LNCaP clone FGC (cell line): Measurements from ENCODE around the gene CDKAL1.

Source experiments
- DNase-seq: peaks from one replicate; pipeline ENCODE4 v3.0.0-alpha.2; 2011; ENCODE audit warnings: low read depth
- H3K4me3 ChIP-seq: 2 replicates; pipeline ENCODE4 v1.5.1; 2011; ENCODE audit warnings: mild to moderate bottlenecking, low read depth, low read length, control low read depth
- TF ChIP-seq, protein P1 (sequence below): IDR thresholded peaks from 2 replicates; pipeline ENCODE4 v1.5.1; 2012; ENCODE audit warnings: mild to moderate bottlenecking; ENCODE audit not compliant: control insufficient read depth, insufficient read depth; ENCODE audit errors: extremely low read depth

Gene CDKAL1

DNA sequence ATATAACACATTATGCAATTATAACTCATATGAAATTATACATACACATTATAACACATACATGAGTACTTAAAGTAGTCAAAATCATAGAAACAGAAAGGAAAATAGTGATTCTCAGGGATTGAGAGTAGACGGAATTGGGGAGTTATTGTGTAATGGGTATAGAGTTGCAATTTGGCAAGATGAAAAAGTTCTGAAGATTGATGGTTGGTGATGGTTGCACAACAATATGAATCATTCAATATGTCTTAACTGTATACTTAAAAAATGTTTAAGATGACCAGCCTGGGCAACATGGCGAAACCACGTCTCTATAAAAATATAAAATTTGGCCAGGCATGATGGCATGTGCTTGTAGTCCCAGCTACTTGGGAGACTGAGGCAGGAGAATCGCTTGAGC, 372.7 kb downstream of the CDKAL1 start:
- TF ChIP-seq, protein P1, sequence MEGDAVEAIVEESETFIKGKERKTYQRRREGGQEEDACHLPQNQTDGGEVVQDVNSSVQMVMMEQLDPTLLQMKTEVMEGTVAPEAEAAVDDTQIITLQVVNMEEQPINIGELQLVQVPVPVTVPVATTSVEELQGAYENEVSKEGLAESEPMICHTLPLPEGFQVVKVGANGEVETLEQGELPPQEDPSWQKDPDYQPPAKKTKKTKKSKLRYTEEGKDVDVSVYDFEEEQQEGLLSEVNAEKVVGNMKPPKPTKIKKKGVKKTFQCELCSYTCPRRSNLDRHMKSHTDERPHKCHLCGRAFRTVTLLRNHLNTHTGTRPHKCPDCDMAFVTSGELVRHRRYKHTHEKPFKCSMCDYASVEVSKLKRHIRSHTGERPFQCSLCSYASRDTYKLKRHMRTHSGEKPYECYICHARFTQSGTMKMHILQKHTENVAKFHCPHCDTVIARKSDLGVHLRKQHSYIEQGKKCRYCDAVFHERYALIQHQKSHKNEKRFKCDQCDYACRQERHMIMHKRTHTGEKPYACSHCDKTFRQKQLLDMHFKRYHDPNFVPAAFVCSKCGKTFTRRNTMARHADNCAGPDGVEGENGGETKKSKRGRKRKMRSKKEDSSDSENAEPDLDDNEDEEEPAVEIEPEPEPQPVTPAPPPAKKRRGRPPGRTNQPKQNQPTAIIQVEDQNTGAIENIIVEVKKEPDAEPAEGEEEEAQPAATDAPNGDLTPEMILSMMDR: no peak
- no peak for DNase-seq
- no peak overlapping the region for H3K4me3 ChIP-seq

DNA sequence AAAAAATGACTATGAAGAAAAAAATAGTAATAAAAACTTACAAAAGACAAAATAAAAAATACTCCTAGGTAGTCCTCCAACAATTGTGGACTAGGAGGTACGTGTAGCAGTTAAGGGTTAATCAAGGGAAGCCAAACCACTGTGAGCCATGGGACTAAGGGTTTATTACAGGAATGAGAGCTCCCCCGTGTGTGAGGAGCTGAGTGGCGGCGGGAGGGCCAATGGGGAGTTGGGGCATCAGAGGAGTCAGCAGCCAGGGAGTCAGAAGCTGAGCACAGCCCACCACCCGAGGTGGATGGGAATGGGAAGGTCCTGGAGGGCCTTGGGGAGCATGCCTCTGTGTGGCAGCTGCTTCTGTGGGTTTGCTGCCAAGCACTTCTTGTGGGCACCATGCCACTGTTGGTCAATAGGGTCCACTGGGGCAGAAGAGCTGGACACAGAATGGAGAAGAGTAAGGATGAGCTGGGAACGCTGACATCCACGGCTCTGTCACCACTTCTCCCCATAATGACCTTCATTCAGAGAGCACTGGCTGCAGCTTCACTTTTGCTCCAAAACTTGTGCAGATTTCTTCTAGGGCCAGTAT, 373.3 kb downstream of the CDKAL1 start:
- no peak for DNase-seq
- TF ChIP-seq, protein P1: no peak
- no peak overlapping the region for H3K4me3 ChIP-seq

DNA sequence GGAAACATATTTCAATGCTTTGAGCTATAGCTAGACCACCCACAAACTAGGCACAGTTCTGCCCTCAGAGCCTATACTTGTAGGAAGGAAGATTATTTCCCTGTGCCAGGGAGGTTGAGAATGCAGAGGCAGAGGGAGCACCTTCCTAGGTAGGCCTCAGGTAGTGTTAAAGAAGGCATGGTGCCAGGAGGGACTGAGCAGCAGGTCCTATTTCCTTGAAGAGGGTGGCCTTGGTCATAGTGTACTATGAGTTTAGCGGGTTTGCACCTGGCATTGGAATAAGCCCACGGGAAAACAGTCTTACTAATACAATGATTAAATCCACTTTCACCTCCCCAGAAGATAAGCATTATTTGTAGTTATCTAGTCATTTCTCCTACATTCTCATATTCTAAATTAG, 375.4 kb downstream of the CDKAL1 start:
- TF ChIP-seq, protein P1: no peak

DNA sequence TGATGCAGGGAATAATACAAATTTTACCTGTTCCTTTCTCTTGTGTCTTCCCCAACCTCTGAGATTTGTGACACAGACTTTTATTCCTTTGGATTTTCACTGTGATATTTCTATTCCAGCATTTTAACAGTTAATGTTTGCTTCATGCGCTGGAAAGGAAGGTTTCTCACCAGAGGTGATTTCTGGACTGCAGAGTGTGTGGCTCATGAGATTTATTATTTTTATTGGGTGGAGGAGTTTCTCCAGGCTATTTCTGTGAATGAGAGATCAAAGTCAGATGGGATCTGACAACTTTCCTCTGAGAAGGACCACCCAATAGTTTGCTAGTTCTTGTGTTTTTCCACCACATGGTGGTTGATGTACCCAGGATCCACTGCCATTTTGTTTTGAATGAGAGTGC, 377.5 kb downstream of the CDKAL1 start:
- no peak for DNase-seq
- TF ChIP-seq, protein P1: no peak
- H3K4me3 ChIP-seq: no peak overlapping the region

More for the DNA sequence above, 375.4 kb downstream of the CDKAL1 start:
- no peak overlapping the region for H3K4me3 ChIP-seq
- no peak for DNase-seq

DNA sequence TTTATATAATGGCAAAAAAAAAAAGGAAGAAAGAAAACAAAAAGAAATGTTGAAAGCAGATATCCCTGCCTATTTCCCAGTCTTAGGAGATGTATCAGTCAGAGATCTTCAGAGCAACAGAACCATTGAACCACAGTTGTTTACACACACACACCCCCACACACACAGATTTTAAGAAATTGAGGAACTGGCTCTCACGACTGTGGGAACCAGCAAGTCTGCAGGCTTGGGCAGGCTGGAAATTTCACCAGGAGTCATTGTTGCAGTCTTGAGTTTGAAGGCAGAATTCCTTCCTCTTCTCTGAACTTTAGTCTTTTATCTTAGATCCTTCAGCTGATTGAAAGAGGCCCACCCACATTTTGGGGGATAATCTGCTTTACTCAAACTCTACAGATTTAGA, 380.9 kb downstream of the CDKAL1 start:
- H3K4me3 ChIP-seq: no peak overlapping the region
- TF ChIP-seq, protein P1: no peak
- DNase-seq: no peak

DNA sequence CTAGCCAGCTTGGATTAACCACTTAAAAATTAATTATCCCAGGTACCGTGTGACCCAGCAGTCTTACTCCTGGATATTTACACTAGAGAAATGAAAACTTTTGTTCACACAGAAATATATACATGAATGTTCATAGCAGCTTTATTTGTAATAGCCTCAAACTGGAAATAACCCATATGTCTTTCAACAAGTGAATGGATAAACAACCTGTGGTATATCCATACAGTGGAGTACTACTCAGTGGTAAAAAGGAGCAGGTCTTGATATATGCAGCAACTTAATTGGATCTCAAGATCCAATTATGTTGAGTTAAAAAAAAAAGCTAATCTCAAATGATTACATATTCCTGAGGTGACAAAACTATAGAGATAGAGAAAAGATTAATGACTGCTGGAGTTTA, 381.4 kb downstream of the CDKAL1 start:
- DNase-seq: no peak
- no peak overlapping the region for H3K4me3 ChIP-seq
- TF ChIP-seq, protein P1: no peak

DNA sequence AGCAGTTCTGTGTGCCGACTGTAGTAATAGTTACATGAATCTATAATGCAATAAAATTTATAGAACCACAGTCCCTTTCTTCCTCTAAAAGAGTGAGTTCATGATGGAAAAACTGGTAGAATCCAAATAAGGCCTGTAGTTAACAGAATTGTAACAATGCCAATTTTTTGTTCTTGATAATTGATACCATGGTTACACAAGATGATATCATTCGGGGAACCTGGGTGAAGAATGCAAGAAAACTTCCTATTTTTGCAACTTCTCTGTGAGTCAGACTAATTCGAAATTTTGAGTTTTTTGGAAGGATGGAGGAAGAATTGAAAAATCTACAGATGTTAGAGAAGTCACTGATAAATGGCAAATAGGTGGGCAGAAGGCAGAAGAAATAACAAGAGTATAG, 381.8 kb downstream of the CDKAL1 start:
- no peak overlapping the region for H3K4me3 ChIP-seq
- TF ChIP-seq, protein P1: no peak
- no peak for DNase-seq
